Right ventricle myocardium inferior (tissue), 1 donor: ENCODE measurements around the gene GOLIM4. TPM values are rescaled to one million over a fixed set of nuclear protein-coding genes. Genes with fewer than 3 reads are reported as not detected.

Source experiments
- ATAC-seq: fragments of 200-7000 bp; cut with Tn5 transposase; one replicate; pipeline ENCODE4 v1.9.1; 2020; ENCODE audit warnings: mild to moderate bottlenecking, moderate library complexity
- DNase-seq: peaks from one replicate; pipeline ENCODE4 v3.0.0; 2021; ENCODE audit errors: missing footprints
- intact Hi-C: fragments of 100-400 bp; cut with DNase I; formaldehyde crosslinking; loops from one replicate; pipeline ENCODE4 v1.11.0; 2022
- total RNA-seq: library from RNA; stranded (reverse); fragmentation: NEBNext Ultra II Directional; extraction: Animal tissue kit (Norgen Biotek cat#: 25700); gene quantifications from one replicate; pipeline ENCODE4 v1.2.1, GENCODE V29; 2021
- donor health status: DM: no; HTN: yes; CAD: no; lungs with severe emphysema.

Gene GOLIM4
- total RNA-seq, 1 donor from 2014 or later, result 57.3 TPM

DNA sequence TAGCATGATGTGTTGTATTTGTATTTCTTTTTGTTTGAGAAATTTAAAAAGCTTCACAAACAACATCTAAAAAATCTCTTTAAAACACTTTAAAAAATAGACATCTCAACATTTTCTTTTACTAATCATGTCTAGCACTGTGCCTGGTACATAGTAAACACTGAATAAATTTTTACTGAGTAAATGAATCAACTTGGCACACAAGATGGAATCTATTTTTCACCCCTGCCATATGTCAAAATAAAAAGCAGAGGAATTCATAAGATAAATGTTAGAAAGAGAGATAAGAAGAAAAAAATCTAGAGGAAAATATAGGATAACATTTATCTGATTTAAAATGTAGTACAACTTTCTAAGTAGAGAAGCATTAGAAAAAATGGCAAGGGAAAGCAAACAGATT lies 8.6 kb upstream of the GOLIM4 start:
- no peak for DNase-seq
- no peak for ATAC-seq
- intact Hi-C loops, result no loop called here

DNA sequence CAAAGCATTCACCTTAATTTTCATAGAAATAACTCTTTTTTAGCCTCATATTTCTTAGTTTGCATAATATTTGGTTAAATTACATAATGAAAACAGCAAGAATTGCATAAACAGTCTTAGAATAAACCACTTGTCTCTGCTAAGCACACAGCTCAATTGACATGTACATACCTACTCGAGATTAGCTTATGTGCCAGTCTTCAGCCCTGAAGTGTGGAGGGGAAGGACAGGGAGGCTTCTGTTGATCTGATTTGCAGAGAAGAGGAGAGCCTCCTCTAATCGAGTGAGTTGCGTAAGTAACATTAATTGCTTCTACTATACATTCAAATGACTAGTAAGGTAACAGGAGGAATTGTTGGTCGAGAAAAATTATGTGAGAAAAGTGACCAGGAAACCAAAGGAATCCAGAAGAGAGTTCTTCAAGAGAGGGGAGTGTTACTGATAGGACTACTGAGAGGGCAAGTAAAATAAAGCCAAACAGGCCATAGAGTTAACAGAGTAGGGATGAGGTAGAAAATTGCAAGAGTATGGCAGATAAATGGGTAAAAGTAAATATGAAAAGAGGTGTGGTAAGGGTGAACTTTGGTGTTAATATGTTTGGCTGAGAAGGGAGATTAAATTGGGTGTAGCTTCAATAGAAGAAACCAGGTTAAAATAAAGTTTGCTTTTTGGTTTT lies 7.1 kb upstream of the GOLIM4 start:
- intact Hi-C loops, result no loop called here
- DNase-seq (no peak), ATAC-seq (no peak)

DNA sequence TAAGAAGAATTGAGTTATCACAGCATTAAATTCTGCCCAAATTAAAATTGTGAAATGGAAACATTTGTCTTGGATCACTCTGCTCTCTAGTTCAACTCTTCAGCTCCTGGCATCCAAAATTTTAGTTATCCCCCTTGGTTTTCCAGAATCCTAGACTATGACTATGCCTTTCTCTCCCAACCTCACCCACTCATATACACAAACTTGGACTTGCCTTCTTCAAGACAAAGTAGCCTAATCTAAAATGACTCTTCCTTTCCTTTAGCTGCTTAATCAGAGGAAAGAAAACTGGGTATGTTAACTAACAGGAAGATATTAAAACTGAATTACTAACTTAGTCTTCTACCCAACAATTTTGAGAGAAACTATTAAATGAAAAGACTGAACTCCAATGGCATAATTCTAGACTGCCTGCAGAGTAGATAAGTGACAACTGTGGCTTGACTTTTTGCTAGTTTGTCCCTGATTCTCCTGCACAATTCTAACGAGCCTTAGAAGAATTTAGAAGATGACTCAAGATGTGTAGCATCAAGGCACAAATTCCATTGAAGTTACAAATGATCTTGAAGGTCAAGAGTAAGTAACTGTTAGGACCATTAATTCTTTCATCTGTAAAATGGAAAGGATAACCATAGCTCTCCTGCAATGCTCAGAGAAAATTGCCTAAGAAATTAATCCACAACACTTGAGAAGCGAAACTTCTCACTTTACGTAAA lies 5.2 kb upstream of the GOLIM4 start:
- intact Hi-C loops, result no loop called here
- ATAC-seq, result no peak
- DNase-seq, result no peak

DNA sequence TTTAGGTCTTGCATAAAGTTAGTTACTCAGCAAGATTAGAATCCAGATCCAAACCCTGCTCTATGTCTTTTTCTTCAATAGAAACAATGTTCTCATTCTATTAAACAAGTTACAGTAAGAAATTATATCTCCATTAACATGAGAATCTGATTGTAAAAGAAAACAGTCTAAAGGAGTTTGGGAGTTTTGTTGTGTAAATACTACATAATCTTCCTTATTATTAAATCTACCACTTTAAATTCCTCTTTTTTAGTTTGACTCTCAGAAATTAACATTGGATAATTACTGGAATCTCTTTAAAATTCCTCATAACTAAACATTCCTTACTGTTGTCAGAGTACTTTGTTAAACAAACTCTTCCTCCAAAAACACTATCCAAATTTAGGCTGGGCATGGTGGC lies 1.7 kb upstream of the GOLIM4 start:
- intact Hi-C loops, result loop anchor here (2.0 to 10.0 kb wide), 2 partner anchors 51 to 67 kb away; no protein-coding TSS in a partner anchor
- no peak for DNase-seq
- no peak for ATAC-seq

DNA sequence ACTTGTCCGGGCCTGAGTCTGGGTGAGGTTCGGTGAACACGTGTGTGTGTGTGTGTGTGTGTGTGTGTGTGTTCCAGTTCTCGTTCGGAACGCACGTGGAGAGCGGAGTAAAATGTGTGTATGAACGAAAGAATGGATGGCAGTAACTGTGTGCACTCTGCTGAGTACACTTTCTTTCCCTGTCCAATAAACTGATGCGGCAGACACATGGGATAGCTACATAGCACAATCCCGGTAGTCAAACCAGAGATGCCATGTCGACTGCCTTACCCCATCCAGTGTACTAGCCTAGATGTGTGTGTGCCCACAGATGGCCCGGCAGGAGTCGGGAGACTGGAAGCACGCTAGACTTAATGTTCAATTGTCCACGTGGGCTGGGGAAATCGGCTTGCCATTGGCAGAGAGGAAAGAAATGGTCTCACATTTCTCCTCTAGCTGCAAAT lies 507 bp upstream of the GOLIM4 start:
- intact Hi-C loops, result loop anchor here (2.0 to 10.0 kb wide), 2 partner anchors 49 to 69 kb away; no protein-coding TSS in a partner anchor
- peak; percentile 59 for DNase-seq
- ATAC-seq, result peak; percentile 39

DNA sequence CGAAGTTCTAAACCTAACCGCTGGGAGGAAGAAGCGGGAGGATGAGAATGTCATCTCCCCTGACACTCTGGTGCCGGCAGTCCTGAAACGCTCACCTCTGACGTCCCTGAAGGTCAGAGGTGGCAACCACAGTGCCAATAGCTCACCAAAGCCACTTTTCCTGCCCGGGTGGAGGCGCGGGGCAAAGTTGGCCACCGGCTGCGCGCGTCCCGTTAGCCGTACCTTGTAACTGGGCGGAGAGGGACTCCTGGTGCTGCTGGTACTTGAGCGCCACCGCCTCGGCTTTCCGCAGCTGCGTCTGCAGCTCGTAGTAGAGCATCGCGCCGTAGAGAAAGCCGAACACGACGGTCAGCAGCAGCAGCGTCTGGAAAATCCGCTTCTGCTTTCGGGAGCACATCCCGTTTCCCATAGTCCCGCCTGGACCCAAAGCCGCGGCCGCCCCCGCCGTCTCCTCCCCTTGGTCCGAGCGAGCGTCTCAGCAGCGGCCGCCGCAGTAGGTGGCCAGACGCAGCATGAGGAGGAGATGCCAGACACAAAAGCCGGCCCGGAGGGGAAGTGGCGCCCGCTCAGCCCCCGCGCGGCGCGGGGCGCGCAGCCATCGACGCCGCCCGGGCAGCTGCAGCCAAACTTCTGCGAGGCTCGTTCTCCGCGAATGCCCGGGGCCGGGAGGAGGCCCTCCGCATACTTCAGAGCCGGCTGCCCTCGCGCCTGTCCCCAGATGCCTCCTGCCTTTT lies 680 bp downstream of the GOLIM4 start:
- intact Hi-C loops, result loop anchor here (2.0 to 10.0 kb wide), 2 partner anchors 42 to 70 kb away; no protein-coding TSS in a partner anchor
- ATAC-seq (peak; percentile 47), DNase-seq (peak; percentile 82)

DNA sequence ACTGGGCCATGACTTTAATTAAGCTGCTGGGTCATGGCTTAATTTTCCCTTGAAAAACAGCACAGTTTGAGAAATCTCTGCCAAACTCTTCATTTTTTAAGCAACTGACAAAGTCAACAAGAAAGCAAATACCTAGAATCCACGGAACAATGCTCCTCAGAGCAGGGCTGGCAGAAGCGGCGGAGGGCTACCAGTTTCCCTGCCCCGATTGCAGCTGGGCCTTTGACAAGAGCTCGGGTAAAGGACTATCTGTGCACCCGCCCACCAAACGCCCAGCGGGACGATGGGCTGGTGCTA lies 1.2 kb downstream of the GOLIM4 start:
- intact Hi-C loops, result loop anchor here (2.0 to 10.0 kb wide), 2 partner anchors 42 to 70 kb away; no protein-coding TSS in a partner anchor
- DNase-seq, result peak; percentile 78
- ATAC-seq, result no peak

DNA sequence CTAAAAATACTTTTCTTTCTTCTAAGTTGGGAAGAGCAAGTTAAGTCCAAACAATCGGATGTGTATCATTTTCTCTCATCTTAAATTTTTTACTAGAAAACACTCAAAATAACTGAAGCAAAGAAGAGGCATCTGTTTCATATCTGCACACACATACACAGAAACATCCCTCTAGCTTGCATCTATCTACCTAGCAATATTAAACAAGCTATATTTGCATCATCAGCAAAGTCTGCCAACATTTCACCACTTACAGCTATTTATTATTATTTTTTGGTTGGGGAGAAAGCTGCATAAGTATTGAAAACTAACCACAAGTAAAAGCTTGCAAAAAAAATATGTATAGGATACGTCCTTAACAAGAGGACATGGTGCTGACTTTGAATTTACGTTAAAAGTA lies 1.9 kb downstream of the GOLIM4 start:
- intact Hi-C loops, result loop anchor here (2.0 to 10.0 kb wide), 2 partner anchors 41 to 71 kb away; no protein-coding TSS in a partner anchor
- ATAC-seq (no peak), DNase-seq (no peak)

DNA sequence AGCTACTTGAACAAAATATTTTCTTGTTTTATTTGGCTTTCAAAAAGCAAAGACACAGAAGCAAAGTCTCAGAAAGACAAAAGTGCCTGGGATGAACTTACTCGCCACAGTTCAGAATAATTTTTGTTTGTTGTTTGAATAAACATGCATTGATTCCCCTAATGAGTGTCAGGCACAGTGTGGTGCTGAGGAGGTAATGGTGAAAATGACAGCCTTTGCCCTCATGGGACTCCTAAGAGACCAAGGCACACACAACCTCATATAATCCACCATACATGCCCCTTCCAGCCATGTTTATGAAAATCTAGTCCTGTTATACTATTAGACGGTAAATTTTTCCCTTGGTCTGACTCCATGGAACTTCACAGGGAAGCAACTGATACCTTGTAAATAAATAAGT lies 2.5 kb downstream of the GOLIM4 start:
- ATAC-seq, result no peak
- intact Hi-C loops, result loop anchor here (10.0 kb wide), 1 partner anchor 72 kb away; no protein-coding TSS in a partner anchor
- DNase-seq, result no peak

DNA sequence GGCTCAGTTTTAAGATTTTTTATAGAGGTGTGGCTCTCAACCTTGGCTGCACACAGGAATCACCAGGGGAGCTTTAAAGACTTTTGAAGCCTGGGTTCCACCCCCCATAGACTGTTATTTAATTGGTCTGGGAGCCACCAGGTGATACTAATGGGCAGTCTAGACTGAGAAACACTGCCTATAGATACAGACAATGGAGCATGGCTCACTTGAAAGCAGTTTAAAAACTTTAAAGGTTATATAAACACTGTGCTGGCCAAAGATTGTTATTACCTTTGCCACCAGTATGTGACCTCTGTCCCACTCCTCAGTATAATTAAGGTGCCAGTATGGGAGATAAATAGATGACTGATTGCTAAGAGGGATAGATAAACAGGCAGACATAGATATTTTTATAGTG lies 3.8 kb downstream of the GOLIM4 start:
- DNase-seq, result no peak
- no peak for ATAC-seq
- intact Hi-C loops, result loop anchor here (10.0 kb wide), 1 partner anchor 73 kb away; no protein-coding TSS in a partner anchor

DNA sequence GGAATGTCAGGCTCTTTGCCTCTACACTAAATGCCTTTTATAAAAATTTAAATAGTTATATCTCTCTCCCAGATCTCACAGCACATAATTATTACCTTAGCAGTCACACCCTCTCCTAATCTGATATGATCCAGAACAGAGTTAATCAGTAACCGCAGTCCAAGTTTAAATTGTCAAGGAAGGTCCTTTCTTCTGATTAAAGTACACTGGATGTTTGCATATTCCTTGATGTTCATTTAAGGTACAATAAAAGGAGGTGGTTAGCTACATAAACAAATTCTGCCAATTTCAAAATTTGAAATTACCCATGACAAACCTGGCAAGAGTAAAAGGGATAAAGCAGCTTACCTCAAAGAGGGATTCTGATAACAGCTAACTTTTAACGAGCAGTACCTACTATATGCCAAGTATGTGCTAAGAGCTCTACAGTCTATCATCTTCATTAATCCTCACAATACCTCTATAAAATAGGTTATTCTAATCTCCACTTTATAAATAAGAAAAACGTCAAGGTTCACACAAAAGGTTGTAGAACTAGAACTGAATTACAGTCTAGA lies 4.3 kb downstream of the GOLIM4 start:
- no peak for ATAC-seq
- no peak for DNase-seq
- intact Hi-C loops, result loop anchor here (10.0 kb wide), 1 partner anchor 73 kb away; no protein-coding TSS in a partner anchor

DNA sequence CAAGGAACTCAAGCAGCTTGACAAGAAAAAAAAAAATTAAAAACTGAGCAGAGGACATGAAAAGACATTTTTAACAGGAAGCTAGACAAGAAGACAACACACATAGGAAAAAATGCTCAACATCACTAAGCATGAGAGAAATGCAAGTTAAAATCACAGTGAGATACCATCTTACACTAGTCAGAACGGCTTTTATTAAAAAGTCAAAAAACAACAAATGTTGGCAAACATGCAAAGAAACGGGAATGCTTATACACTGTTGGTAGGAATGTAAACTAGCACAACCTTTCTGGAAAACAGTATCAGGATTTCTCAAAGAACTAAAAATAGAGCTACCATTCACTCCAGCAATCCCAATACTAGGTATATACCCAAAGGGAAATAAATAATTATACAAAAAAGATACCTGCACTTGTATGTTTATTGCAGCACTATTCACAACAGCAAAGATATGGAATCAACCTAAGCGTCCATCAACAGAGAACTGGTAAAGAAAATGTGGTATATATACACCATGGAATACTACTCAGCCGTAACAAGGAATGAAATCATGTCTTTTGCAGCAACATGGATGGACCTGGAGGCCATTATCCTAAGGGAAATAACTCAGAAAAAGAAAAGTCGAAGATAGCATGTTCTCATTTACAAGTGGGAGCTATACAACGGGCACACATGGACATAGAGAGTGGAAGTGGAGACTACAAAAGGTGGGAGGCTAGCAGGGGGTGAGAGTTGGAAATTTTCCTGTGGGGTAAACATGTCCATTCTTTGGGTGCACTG lies 5.2 kb downstream of the GOLIM4 start:
- ATAC-seq (no peak), DNase-seq (no peak)
- intact Hi-C loops, result loop anchor here (10.0 kb wide), 1 partner anchor 74 kb away; no protein-coding TSS in a partner anchor

DNA sequence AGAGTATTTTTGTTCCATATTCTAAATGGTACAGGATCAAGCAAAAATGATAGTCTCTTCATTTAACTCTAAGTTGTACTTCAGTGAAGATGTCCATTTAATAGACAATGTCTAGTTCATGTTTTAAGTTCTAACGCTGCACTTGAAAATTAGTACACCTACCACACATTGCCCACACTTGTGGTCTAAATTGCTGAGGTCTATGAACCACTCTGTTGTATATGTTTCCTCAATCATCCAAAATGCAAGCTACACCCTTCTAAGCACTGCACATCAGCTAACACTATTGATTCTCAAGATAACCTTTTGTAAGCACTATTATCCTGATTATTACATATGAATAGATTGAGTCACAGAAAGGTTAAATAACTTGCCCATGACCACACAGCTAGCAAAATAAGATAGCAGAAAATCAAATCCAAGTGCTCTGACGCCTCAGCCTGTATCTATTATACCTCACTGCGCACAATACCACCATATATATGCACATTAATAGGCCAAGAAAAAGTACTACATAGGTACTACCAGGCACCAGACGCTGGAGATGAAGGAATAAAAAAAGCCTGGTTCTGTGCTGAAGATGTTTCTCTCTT lies 6.4 kb downstream of the GOLIM4 start:
- intact Hi-C loops, result no loop called here
- DNase-seq, result no peak

DNA sequence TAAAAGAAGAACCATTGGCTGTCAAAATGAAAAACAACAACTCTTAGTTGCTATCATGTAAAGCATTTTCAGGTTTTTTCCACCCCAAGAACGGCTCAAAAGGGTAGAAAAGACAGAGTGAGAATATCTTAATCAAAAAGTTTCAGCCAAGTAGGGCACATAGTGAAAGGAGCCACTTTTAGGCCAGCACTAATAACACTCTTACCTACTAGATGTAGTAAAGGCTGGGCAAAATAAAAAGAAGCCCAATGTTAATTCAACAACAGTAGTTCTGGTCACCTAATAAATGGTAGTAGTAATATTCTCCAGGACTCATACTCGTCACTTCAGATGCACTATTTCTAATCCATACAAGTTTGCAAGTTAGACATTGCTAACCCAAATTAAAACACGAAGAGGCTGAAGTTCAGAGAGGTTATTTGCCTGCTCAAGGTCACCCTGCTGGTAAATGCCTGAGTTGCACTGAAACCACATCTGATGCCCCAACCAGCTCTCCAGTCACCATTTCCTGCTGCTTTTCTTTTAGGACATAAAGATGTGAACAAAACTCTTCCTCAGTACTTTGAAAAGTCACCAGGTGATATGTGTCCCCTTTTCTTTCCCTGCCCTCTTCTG lies 7.5 kb downstream of the GOLIM4 start:
- no peak for ATAC-seq
- intact Hi-C loops, result no loop called here
- DNase-seq, result no peak

More for the DNA sequence above, 6.4 kb downstream of the GOLIM4 start:
- ATAC-seq, result no peak

DNA sequence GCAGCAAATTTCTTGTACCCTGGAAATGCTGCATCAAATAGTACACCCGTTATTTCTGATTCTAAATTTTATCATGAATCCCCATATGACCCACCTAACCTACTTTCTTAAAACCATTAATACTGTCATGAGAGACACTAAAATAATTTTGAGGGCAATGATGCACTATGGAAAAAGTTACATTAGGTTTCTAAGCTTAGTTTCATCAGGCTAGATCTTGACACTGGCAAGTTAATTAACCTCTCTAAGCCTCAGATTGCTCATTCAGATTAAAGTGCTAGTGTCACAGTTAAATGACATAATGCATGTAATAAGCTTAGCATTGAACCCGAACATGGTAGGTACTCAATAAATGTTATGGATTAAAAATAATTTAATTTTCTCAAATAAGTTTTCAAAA lies 8.2 kb downstream of the GOLIM4 start:
- no peak for ATAC-seq
- intact Hi-C loops, result no loop called here
- DNase-seq, result no peak

DNA sequence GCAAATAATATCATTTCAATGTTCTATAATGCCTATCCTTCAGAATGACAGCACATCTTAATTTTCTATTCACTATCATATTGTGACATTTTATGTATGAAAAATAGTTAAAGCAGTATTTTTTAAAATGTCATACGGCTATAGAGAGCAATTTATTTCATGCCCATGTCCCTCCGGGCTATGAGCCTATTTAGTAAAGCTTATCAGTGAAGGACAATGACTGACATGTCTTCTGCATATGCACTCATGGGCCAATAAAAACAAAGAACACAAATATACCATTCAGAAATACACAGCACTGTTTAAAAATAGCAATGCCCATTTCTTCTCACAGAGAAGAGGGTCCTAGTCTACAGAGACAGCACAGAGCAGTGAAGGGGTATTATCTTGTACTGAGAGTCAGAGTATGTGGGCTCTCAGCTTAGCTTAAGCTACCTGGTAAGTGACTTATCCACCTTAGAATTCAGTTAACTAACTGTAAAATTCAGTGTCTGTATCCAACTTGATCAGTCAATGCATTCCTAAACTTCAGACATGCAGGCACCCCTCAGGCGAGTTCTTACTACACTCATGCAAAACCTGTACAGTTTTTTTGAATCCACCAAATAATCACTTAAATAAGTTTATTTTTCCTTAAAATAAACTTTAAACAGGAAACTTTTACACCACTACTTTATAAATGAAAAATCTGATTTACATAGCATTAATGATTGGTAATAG lies 9.0 kb downstream of the GOLIM4 start:
- intact Hi-C loops, result no loop called here
- ATAC-seq, result no peak

More for the DNA sequence above, 9.0 kb downstream of the GOLIM4 start:
- DNase-seq, result no peak
